ENCODE measurements around the gene PPBP. TPM values are rescaled to one million over a fixed set of nuclear protein-coding genes. Genes with fewer than 3 reads are reported as not detected.

Gene PPBP
- polyA plus RNA-seq, 1 experiment = not detected

DNA sequence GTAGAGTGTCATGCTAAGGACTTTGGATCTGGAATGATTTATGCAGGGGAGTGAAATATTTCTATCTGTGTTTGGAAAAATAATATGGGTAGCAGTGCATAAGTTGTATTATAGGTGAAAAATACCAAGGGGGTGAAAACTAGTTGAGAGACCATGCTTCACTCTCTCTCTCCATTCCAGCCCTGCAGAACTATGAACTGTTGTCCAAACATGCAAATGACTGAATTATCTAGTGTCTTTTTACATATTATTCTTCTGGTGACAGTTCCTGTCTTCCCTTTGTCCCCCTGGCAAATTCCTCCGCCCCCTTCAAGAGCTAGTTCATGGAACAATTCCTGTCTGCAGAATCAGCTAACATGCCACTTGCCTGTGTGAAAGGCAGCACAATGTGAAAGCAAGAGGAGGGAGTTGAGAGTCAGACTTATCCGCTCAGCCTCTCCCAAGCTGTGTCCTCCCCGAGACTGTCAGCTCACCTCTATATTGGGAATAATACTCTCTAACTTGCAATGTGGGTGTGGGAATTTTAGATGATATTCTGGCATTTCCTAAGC lies 8.5 kb downstream of the PPBP start:
- H3K4me3 ChIP-seq (ENCODE audit: low read depth, low read length) = no peak overlapping the region
- DNase-seq (ENCODE audit: low read depth) = no peak
- no peak for TF ChIP-seq CTCF (IDR thresholded peaks at IDR 0.05; ENCODE audit: insufficient read depth, low read depth, low read length)
- H3K27me3 ChIP-seq (ENCODE audit: control insufficient read depth, insufficient read depth, low read length) = no peaks in the 10 kb centered on the region
- no peaks in the 10 kb centered on the region for H3K36me3 ChIP-seq (ENCODE audit: control insufficient read depth, insufficient read depth, low read length)
- ChIA-PET POLR2A (no interaction called here), CTCF (interaction anchor here (0.8 kb wide), 1 partner anchor 206 kb away, joined by 3 read pairs; no protein-coding TSS in a partner anchor)

GRCh38 chr4:73978886-73979285 lies 9.1 kb downstream of the PPBP start:
- TF ChIP-seq CTCF (IDR thresholded peaks at IDR 0.05; ENCODE audit: insufficient read depth, low read depth, low read length) = no peak
- DNase-seq (ENCODE audit: low read depth) = peak; percentile 64
- Histone ChIP-seq H3K27me3 (ENCODE audit: control insufficient read depth, insufficient read depth, low read length) (no peaks in the 10 kb centered on the region), H3K4me3 (ENCODE audit: low read depth, low read length) (no peak overlapping the region), H3K36me3 (ENCODE audit: control insufficient read depth, insufficient read depth, low read length) (no peaks in the 10 kb centered on the region)
- CTCF ChIA-PET = no interaction called here
- POLR2A ChIA-PET = interaction anchor here (0.8 kb wide), 1 partner anchor 60 kb away, joined by 4 read pairs; the partner anchor contains the start of gene CXCL3

GRCh38 chr4:73976716-73977115 lies 11.3 kb downstream of the PPBP start:
- CTCF ChIA-PET = interaction anchor here (0.8 to 2.0 kb wide), 6 partner anchors 8 to 247 kb away, joined by 3 to 8 read pairs (median 3); no protein-coding TSS in a partner anchor
- no peak for TF ChIP-seq CTCF (IDR thresholded peaks at IDR 0.05; ENCODE audit: insufficient read depth, low read depth, low read length)
- H3K4me3 ChIP-seq (ENCODE audit: low read depth, low read length) = no peak overlapping the region
- H3K27me3 ChIP-seq (ENCODE audit: control insufficient read depth, insufficient read depth, low read length) = no peaks in the 10 kb centered on the region
- DNase-seq (ENCODE audit: low read depth) = no peak
- no peaks in the 10 kb centered on the region for H3K36me3 ChIP-seq (ENCODE audit: control insufficient read depth, insufficient read depth, low read length)
- POLR2A ChIA-PET = no interaction called here

DNA sequence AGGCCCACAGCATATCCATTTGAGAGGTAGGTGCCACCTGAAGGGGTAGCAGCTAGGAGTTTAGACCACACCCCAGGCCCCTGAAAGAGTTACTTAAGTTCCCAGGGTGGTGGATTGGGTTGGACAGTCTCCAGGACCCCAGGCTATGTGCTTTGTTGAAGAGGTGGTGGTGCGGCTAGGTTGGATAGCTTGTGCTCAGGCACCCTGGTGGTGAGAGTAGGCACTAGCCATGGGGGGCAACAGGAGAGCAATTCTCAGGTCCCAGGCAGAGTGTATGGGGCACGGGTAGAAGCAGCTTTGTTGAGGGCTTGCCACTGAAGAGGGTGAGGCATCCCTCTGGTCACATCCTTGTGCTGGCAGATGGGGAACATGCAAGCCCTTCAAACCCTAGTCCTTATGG lies 11.8 kb downstream of the PPBP start:
- POLR2A ChIA-PET = no interaction called here
- H3K27me3 ChIP-seq (ENCODE audit: control insufficient read depth, insufficient read depth, low read length) = no peaks in the 10 kb centered on the region
- CTCF ChIA-PET = interaction anchor here (0.8 to 2.0 kb wide), 5 partner anchors 8 to 246 kb away, joined by 3 to 8 read pairs (median 3); no protein-coding TSS in a partner anchor
- H3K36me3 ChIP-seq (ENCODE audit: control insufficient read depth, insufficient read depth, low read length) = no peaks in the 10 kb centered on the region
- no peak for TF ChIP-seq CTCF (IDR thresholded peaks at IDR 0.05; ENCODE audit: insufficient read depth, low read depth, low read length)
- H3K4me3 ChIP-seq (ENCODE audit: low read depth, low read length) = no peak overlapping the region
- no peak for DNase-seq (ENCODE audit: low read depth)

DNA sequence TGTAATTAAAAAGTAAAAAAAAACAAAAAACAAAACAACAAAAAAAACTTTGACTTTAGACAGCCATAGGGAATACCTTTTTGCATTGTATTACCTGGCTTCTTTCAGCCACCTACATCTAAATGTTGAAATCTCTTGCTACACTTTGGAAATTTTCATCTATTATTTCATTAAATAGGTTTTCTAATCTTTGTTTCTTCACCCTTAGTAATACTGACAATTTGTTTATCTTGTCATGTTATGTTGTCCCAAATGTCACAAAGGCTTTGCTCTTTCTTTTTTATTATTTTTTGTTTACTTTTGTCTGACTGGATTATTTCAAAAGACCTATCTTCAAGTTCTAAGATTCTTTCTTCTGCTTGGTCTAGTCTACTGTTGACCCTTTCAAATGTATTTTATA lies 13.6 kb downstream of the PPBP start:
- H3K27me3 ChIP-seq (ENCODE audit: control insufficient read depth, insufficient read depth, low read length) = no peaks in the 10 kb centered on the region
- POLR2A ChIA-PET = no interaction called here
- H3K36me3 ChIP-seq (ENCODE audit: control insufficient read depth, insufficient read depth, low read length) = no peaks in the 10 kb centered on the region
- TF ChIP-seq CTCF (IDR thresholded peaks at IDR 0.05; ENCODE audit: insufficient read depth, low read depth, low read length) = no peak
- no peak for DNase-seq (ENCODE audit: low read depth)
- CTCF ChIA-PET = no interaction called here
- H3K4me3 ChIP-seq (ENCODE audit: low read depth, low read length) = no peak overlapping the region
